Cerebellar cortex (tissue), 1 donor: ENCODE measurements around the gene SLC22A23.

ENCODE experiments used
- DNase-seq: peaks from one replicate; pipeline ENCODE4 v3.0.0-alpha.2; 2015; ENCODE audit warnings: low spot score

The SLC22A23 gene

GRCh38 chr6:3421791-3422434, 34.9 kb downstream of the SLC22A23 start:
- no peak for DNase-seq

- no peak for DNase-seq
These were observed 35.7 kb downstream of the SLC22A23 start for GRCh38 chr6:3421143-3421542.

- DNase-seq, result no peak
These were observed 37.1 kb downstream of the SLC22A23 start for GRCh38 chr6:3419624-3420272.

- DNase-seq, result no peak
These were observed 38.3 kb downstream of the SLC22A23 start for GRCh38 chr6:3418496-3419060.

- no peak for DNase-seq
These were observed 39.4 kb downstream of the SLC22A23 start for GRCh38 chr6:3417473-3417872.

- DNase-seq, result no peak
These were observed 41.4 kb downstream of the SLC22A23 start for GRCh38 chr6:3415490-3415889.

- DNase-seq, result no peak
These were observed 41.8 kb downstream of the SLC22A23 start for GRCh38 chr6:3415082-3415453.

- DNase-seq, result no peak
These were observed 42.3 kb downstream of the SLC22A23 start for GRCh38 chr6:3414327-3415081.

GRCh38 chr6:3413592-3413991, 43.3 kb downstream of the SLC22A23 start:
- DNase-seq, result no peak

GRCh38 chr6:3412779-3413500, 43.9 kb downstream of the SLC22A23 start:
- DNase-seq, result no peak

GRCh38 chr6:3411967-3412778, 44.7 kb downstream of the SLC22A23 start:
- no peak for DNase-seq

GRCh38 chr6:3410385-3411360, 46.2 kb downstream of the SLC22A23 start:
- peak; percentile 72 for DNase-seq

GRCh38 chr6:3409699-3410384, 47.0 kb downstream of the SLC22A23 start:
- no peak for DNase-seq

- DNase-seq, result no peak
These were observed 48.2 kb downstream of the SLC22A23 start for GRCh38 chr6:3408665-3409064.

GRCh38 chr6:3407840-3408239, 49.0 kb downstream of the SLC22A23 start:
- no peak for DNase-seq

- DNase-seq, result no peak
These were observed 49.7 kb downstream of the SLC22A23 start for GRCh38 chr6:3406891-3407809.

- DNase-seq, result no peak
These were observed 50.5 kb downstream of the SLC22A23 start for GRCh38 chr6:3406362-3406821.

- DNase-seq, result no peak
These were observed 51.2 kb downstream of the SLC22A23 start for GRCh38 chr6:3405679-3406078.
